H9 (cell line): Measurements from ENCODE around the gene TARM1. TPM values are rescaled to one million over a fixed set of nuclear protein-coding genes. Genes with fewer than 3 reads are reported as not detected.

Experiments used
- DNase-seq: peaks from one replicate; pipeline ENCODE4 v3.0.0-alpha.2; 2017
- H2AFZ ChIP-seq: one replicate; pipeline ENCODE4 v1.6.1; 2013; ENCODE audit warnings: mild to moderate bottlenecking, low read length, control low read depth, moderate library complexity
- H2AK5ac ChIP-seq: 2 replicates; pipeline ENCODE4 v1.6.1; 2013; ENCODE audit warnings: low read length, control low read depth, mixed read lengths; ENCODE audit not compliant: insufficient read length
- H2BK120ac ChIP-seq: one replicate; pipeline ENCODE4 v1.6.1; 2013; ENCODE audit warnings: low read depth, mild to moderate bottlenecking, low read length, control low read depth, inconsistent platforms; ENCODE audit not compliant: poor library complexity, severe bottlenecking
- H2BK12ac ChIP-seq: 2 replicates; pipeline ENCODE4 v1.6.1; 2013; ENCODE audit warnings: low read length, control low read depth, mixed read lengths, low read depth; ENCODE audit not compliant: insufficient read length
- H2BK15ac ChIP-seq: 2 replicates; pipeline ENCODE4 v1.6.1; 2013; ENCODE audit warnings: low read depth, low read length, control low read depth
- H2BK20ac ChIP-seq: one replicate; pipeline ENCODE4 v1.6.1; 2013; ENCODE audit warnings: low read depth, mild to moderate bottlenecking, low read length, control low read depth, inconsistent platforms; ENCODE audit not compliant: poor library complexity, severe bottlenecking
- H2BK5ac ChIP-seq: 2 replicates; pipeline ENCODE4 v1.6.1; 2013; ENCODE audit warnings: low read length, control low read depth, mixed read lengths; ENCODE audit not compliant: insufficient read length
- H3K14ac ChIP-seq: 2 replicates; pipeline ENCODE4 v1.6.1; 2013; ENCODE audit warnings: low read length, control low read depth; ENCODE audit not compliant: insufficient read depth
- H3K18ac ChIP-seq: 2 replicates; pipeline ENCODE4 v1.6.1; 2013; ENCODE audit warnings: low read depth, mild to moderate bottlenecking, mixed read lengths, low read length, control low read depth; ENCODE audit not compliant: insufficient read length
- H3K23ac ChIP-seq: 2 replicates; pipeline ENCODE4 v1.6.1; 2013; ENCODE audit warnings: low read length, control low read depth, mixed read lengths, low read depth; ENCODE audit not compliant: insufficient read length
- H3K23me2 ChIP-seq: 2 replicates; pipeline ENCODE4 v1.6.1; 2013; ENCODE audit warnings: low read depth, mild to moderate bottlenecking, mixed read lengths, low read length, control low read depth; ENCODE audit not compliant: insufficient read length, poor library complexity, severe bottlenecking
- H3K27ac ChIP-seq: 2 replicates; pipeline ENCODE4 v1.5.1; 2013; ENCODE audit warnings: low read length, control low read depth, mixed read lengths, low read depth; ENCODE audit not compliant: insufficient read length
- H3K27me3 ChIP-seq: 2 replicates; pipeline ENCODE4 v1.6.1; 2013; ENCODE audit warnings: low read length, control low read depth, inconsistent platforms; ENCODE audit not compliant: insufficient read depth
- H3K4ac ChIP-seq: 2 replicates; pipeline ENCODE4 v1.6.1; 2013; ENCODE audit warnings: low read depth, mild to moderate bottlenecking, control low read depth, inconsistent platforms, low read length, moderate library complexity
- H3K4me1 ChIP-seq: 2 replicates; pipeline ENCODE4 v1.6.1; 2013; ENCODE audit warnings: low read length, control low read depth, inconsistent platforms; ENCODE audit not compliant: insufficient read depth
- H3K4me2 ChIP-seq: 2 replicates; pipeline ENCODE4 v1.6.1; 2013; ENCODE audit warnings: low read length, control low read depth, mixed read lengths; ENCODE audit not compliant: insufficient read length, insufficient read depth
- H3K56ac ChIP-seq: 2 replicates; pipeline ENCODE4 v1.6.1; 2013; ENCODE audit warnings: low read depth, mild to moderate bottlenecking, mixed read lengths, low read length, control low read depth; ENCODE audit not compliant: insufficient read length
- H3K79me1 ChIP-seq: 2 replicates; pipeline ENCODE4 v1.6.1; 2013; ENCODE audit warnings: low read depth, mild to moderate bottlenecking, moderate library complexity, low read length, control low read depth, inconsistent platforms; ENCODE audit not compliant: insufficient read depth, poor library complexity, severe bottlenecking
- H3K79me2 ChIP-seq: 2 replicates; pipeline ENCODE4 v1.6.1; 2013; ENCODE audit warnings: low read length, control low read depth, inconsistent platforms; ENCODE audit not compliant: insufficient read depth
- H3K9ac ChIP-seq: 2 replicates; pipeline ENCODE4 v1.6.1; 2013; ENCODE audit warnings: low read length, control low read depth, mixed read lengths; ENCODE audit not compliant: insufficient read length; ENCODE audit errors: extremely low read depth
- H3K9me3 ChIP-seq: one replicate; pipeline ENCODE4 v1.6.1; 2013; ENCODE audit warnings: low read depth, low read length, inconsistent platforms; ENCODE audit not compliant: control insufficient read depth
- H3T11ph ChIP-seq: one replicate; pipeline ENCODE4 v1.6.1; 2013; ENCODE audit warnings: mild to moderate bottlenecking, low read length, control low read depth, inconsistent platforms
- H4K20me1 ChIP-seq: one replicate; pipeline ENCODE4 v1.6.1; 2013; ENCODE audit not compliant: control insufficient read depth, insufficient read length, insufficient read depth
- H4K5ac ChIP-seq: 2 replicates; pipeline ENCODE4 v1.6.1; 2013; ENCODE audit warnings: low read depth, mild to moderate bottlenecking, mixed read lengths, low read length, control low read depth; ENCODE audit not compliant: insufficient read length
- H4K8ac ChIP-seq: replicated peaks from 2 replicates; pipeline ENCODE4 v1.6.1; 2013; ENCODE audit warnings: low read length, control low read depth, mixed read lengths, low read depth; ENCODE audit not compliant: insufficient read length
- H4K91ac ChIP-seq: 2 replicates; pipeline ENCODE4 v1.6.1; 2013; ENCODE audit warnings: low read depth, mild to moderate bottlenecking, moderate library complexity, mixed read lengths, low read length, control low read depth; ENCODE audit not compliant: insufficient read length
- H3K27ac Mint-ChIP-seq, 3 experiments: 2 replicates in 2 of 3; 3 replicates in 1 of 3; pipeline ENCODE4 v1.8.0; 2020 to 2021; ENCODE audit warnings: mixed read lengths in 3 of 3, mild to moderate bottlenecking in 1 of 3, moderate library complexity in 1 of 3
- H3K27me3 Mint-ChIP-seq: 2 replicates; pipeline ENCODE4 v1.8.0; 2021; ENCODE audit warnings: low read depth, mild to moderate bottlenecking, moderate library complexity, mixed read lengths
- H3K36me3 Mint-ChIP-seq, 3 experiments: 2 replicates in 2 of 3; 3 replicates in 1 of 3; pipeline ENCODE4 v1.8.0; 2020 to 2021; ENCODE audit warnings: low read depth in 3 of 3, mixed read lengths in 3 of 3; ENCODE audit not compliant: insufficient read depth in 1 of 3
- H3K4me1 Mint-ChIP-seq, 2 experiments: 2 replicates each; pipeline ENCODE4 v1.8.0; 2020; ENCODE audit warnings: mixed read lengths in 2 of 2
- H3K4me3 Mint-ChIP-seq, 2 experiments: 2 replicates in 1 of 2; 3 replicates in 1 of 2; pipeline ENCODE4 v1.8.0; 2020 to 2021; ENCODE audit warnings: mild to moderate bottlenecking in 2 of 2, mixed read lengths in 2 of 2, moderate library complexity in 1 of 2
- H3K9me3 Mint-ChIP-seq, 2 experiments: 2 replicates in 1 of 2; 3 replicates in 1 of 2; pipeline ENCODE4 v1.8.0; 2020; ENCODE audit warnings: mild to moderate bottlenecking in 2 of 2, mixed read lengths in 2 of 2, moderate library complexity in 1 of 2
- CTCF ChIP-seq: fragments of 200-600 bp; sonication (generic); conservative IDR thresholded peaks from 3 replicates; pipeline ENCODE4 v1.8.0; 2021; ENCODE audit warnings: antibody characterized with exemption, mild to moderate bottlenecking
- WGBS: extraction: QIAGEN DNeasy Blood & Tissue Kit; methylation state at CpG from one replicate; pipeline ENCODE4 v1.1.7; 2013; ENCODE audit warnings: missing lambda C conversion rate, low lambda C conversion rate, mixed read lengths; ENCODE audit not compliant: insufficient read length; ENCODE audit errors: extremely low coverage; 5-methylcytosine and 5-hydroxymethylcytosine counted together
- total RNA-seq: library from RNA; stranded (reverse); gene quantifications from 2 replicates; pipeline ENCODE4 v1.2.1, GENCODE V29; 2021

The TARM1 gene
- total RNA-seq, 1 experiment from 2014 or later: not detected

GRCh38 chr19:54094426-54095000 is 13.3 kb upstream of the TARM1 start:
- peak overlapping the region in 1 of 2 experiments; percentile 51; a peak in 2 of 5 replicates for H3K4me3 Mint-ChIP-seq
- no CpG with 5 or more reads among the region's 17 CpGs for WGBS

More at GRCh38 chr19:54094426-54095000, 13.3 kb upstream of the TARM1 start:
- Histone ChIP-seq H3K79me1 (no peaks in the 10 kb centered on the region), H4K5ac (no peak overlapping the region), H3K4ac (no peak overlapping the region), H3K79me2 (no peaks in the 10 kb centered on the region), H2AFZ (no peak overlapping the region), H3K14ac (no peak overlapping the region), H3K23me2 (peaks cover 4% of the 10 kb centered on the region), H3K27me3 (no peaks in the 10 kb centered on the region; the same call in 1 of the 2 replicates), H3K9me3 (no peaks in the 10 kb centered on the region), H3K18ac (no peak overlapping the region), H2BK120ac (no peak overlapping the region), H3K56ac (no peak overlapping the region), H4K20me1 (no peaks in the 10 kb centered on the region), H2BK5ac (no peak overlapping the region), H3K4me1 (no peaks in the 10 kb centered on the region), H2BK12ac (no peak overlapping the region), H3K27ac (no peak overlapping the region), H2BK20ac (no peak overlapping the region), H2BK15ac (no peak overlapping the region), H4K8ac (no peak overlapping the region), H3K9ac (no peak overlapping the region), H3K23ac (no peak overlapping the region), H4K91ac (no peak overlapping the region), H3K4me2 (no peak overlapping the region), H2AK5ac (no peak overlapping the region), H3T11ph (no peak overlapping the region)
- TF ChIP-seq CTCF: no peak
- peaks cover 7 to 15% of the 10 kb centered on the region in 2 experiments for H3K4me1 Mint-ChIP-seq
- H3K27ac Mint-ChIP-seq: no peak overlapping the region
- peaks cover 38% of the 10 kb centered on the region for H3K27me3 Mint-ChIP-seq
- DNase-seq: no peak
- H3K36me3 Mint-ChIP-seq: peaks cover 0 to 2% (median 0%) of the 10 kb centered on the region in 3 experiments; a peak in 2 of 7 replicates
- peaks cover 4 to 6% of the 10 kb centered on the region in 2 experiments for H3K9me3 Mint-ChIP-seq
